ENCODE measurements around the gene OR2T35.
"Not testable (repeated sequence)": the region's sequence is repeated elsewhere in the genome, so short reads cannot be mapped to it uniquely, and the experiment has no call there.

The OR2T35 gene

GRCh38 chr1:248642971-248643651 lies 2.0 kb downstream of the OR2T35 start:
- H3K9me3 ChIP-seq (ENCODE audit: control insufficient read depth, insufficient read depth, low read depth, low read length); H3K27ac ChIP-seq (ENCODE audit: extremely low read depth, low read depth, low read length); H3K36me3 ChIP-seq (ENCODE audit: control insufficient read depth in 2 of 2, insufficient read depth in 1 of 2, low read length in 2 of 2); POLR2A ChIA-PET; H3K4me3 ChIP-seq (ENCODE audit: low read depth, low read length); H3K4me1 ChIP-seq (ENCODE audit: control insufficient read depth, insufficient read depth, low read length); CTCF ChIA-PET: not testable (repeated sequence)

GRCh38 chr1:248641583-248641982 lies 3.5 kb downstream of the OR2T35 start:
- H3K27ac ChIP-seq (ENCODE audit: extremely low read depth, low read depth, low read length); H3K9me3 ChIP-seq (ENCODE audit: control insufficient read depth, insufficient read depth, low read depth, low read length); CTCF ChIA-PET; POLR2A ChIA-PET; H3K4me3 ChIP-seq (ENCODE audit: low read depth, low read length); H3K4me1 ChIP-seq (ENCODE audit: control insufficient read depth, insufficient read depth, low read length); H3K36me3 ChIP-seq (ENCODE audit: control insufficient read depth in 2 of 2, insufficient read depth in 1 of 2, low read length in 2 of 2): not testable (repeated sequence)

- POLR2A ChIA-PET; H3K4me3 ChIP-seq (ENCODE audit: low read depth, low read length); H3K4me1 ChIP-seq (ENCODE audit: control insufficient read depth, insufficient read depth, low read length); H3K27ac ChIP-seq (ENCODE audit: extremely low read depth, low read depth, low read length); H3K9me3 ChIP-seq (ENCODE audit: control insufficient read depth, insufficient read depth, low read depth, low read length); H3K36me3 ChIP-seq (ENCODE audit: control insufficient read depth in 2 of 2, insufficient read depth in 1 of 2, low read length in 2 of 2); CTCF ChIA-PET: not testable (repeated sequence)
Observed at GRCh38 chr1:248640906-248641305, 4.2 kb downstream of the OR2T35 start.

DNA sequence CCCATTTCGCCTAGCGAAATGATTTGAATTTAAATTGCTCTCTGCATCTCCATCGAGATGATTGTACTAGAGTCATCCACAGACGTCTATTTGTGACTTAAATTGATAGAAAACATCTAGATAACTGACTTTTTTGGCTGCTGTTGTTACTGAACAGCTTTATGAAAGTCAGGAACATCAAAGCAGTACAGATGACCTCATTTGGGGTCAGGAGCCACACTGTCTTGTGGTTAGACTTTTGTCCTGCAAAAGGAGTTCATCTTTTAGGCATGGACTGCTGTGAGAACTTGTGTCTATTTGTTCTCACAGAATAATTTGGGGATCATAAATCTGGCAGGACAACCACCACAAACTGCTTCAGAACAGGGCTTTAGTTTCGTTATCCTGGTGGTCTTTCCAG lies 5.4 kb downstream of the OR2T35 start:
- H3K4me1 ChIP-seq (ENCODE audit: control insufficient read depth, insufficient read depth, low read length); H3K36me3 ChIP-seq (ENCODE audit: control insufficient read depth in 2 of 2, insufficient read depth in 1 of 2, low read length in 2 of 2); H3K27ac ChIP-seq (ENCODE audit: extremely low read depth, low read depth, low read length); CTCF ChIA-PET; H3K4me3 ChIP-seq (ENCODE audit: low read depth, low read length); POLR2A ChIA-PET; H3K9me3 ChIP-seq (ENCODE audit: control insufficient read depth, insufficient read depth, low read depth, low read length): not testable (repeated sequence)

DNA sequence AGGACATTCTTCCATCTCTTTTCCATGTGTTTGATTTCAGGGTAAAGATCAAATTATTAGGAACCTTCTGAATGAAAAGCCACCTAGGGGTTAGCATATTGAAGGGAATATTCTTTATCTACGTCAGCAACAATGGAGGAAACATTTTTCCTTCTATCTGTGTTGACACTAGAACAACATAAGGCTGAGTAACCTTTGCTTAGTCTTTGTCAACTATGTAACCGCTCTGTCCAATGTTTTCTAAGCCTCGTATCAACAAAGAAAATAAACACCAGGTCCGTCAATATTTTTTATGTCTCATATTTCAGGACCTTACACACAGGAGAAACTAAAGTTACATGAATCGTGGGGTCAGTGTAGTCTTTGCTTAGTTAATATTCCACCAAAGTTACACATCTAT lies 8.5 kb downstream of the OR2T35 start:
- H3K4me3 ChIP-seq (ENCODE audit: low read depth, low read length); POLR2A ChIA-PET; H3K36me3 ChIP-seq (ENCODE audit: control insufficient read depth in 2 of 2, insufficient read depth in 1 of 2, low read length in 2 of 2); CTCF ChIA-PET; H3K9me3 ChIP-seq (ENCODE audit: control insufficient read depth, insufficient read depth, low read depth, low read length); H3K27ac ChIP-seq (ENCODE audit: extremely low read depth, low read depth, low read length); H3K4me1 ChIP-seq (ENCODE audit: control insufficient read depth, insufficient read depth, low read length): not testable (repeated sequence)

- H3K36me3 ChIP-seq (ENCODE audit: control insufficient read depth in 2 of 2, insufficient read depth in 1 of 2, low read length in 2 of 2); H3K4me3 ChIP-seq (ENCODE audit: low read depth, low read length); H3K27ac ChIP-seq (ENCODE audit: extremely low read depth, low read depth, low read length); H3K4me1 ChIP-seq (ENCODE audit: control insufficient read depth, insufficient read depth, low read length); CTCF ChIA-PET; POLR2A ChIA-PET; H3K9me3 ChIP-seq (ENCODE audit: control insufficient read depth, insufficient read depth, low read depth, low read length): not testable (repeated sequence)
Observed at GRCh38 chr1:248634991-248635390, 10.1 kb downstream of the OR2T35 start, which contains the start of gene OR2T11. Gene OR2T11 (minus strand): TSS chr1:248635091. CDS start chr1:248627128, 7,963 bp downstream.

GRCh38 chr1:248631354-248632008 lies 13.6 kb downstream of the OR2T35 start:
- Histone ChIP-seq H3K4me1 (ENCODE audit: control insufficient read depth, insufficient read depth, low read length) (no peaks in the 10 kb centered on the region), H3K4me3 (ENCODE audit: low read depth, low read length) (no peak overlapping the region), H3K9me3 (ENCODE audit: control insufficient read depth, insufficient read depth, low read depth, low read length) (no peaks in the 10 kb centered on the region), H3K36me3 (ENCODE audit: control insufficient read depth in 2 of 2, insufficient read depth in 1 of 2, low read length in 2 of 2) (no peaks in the 10 kb centered on the region), H3K27ac (ENCODE audit: extremely low read depth, low read depth, low read length) (no peak overlapping the region)
- POLR2A ChIA-PET: no interaction called here
- CTCF ChIA-PET: no interaction called here
- no peak for TF ChIP-seq ZNF776 (tag by site-specific recombination; IDR thresholded peaks at IDR 0.05; ENCODE audit: borderline replicate concordance)
- TF ChIP-seq, protein P1, sequence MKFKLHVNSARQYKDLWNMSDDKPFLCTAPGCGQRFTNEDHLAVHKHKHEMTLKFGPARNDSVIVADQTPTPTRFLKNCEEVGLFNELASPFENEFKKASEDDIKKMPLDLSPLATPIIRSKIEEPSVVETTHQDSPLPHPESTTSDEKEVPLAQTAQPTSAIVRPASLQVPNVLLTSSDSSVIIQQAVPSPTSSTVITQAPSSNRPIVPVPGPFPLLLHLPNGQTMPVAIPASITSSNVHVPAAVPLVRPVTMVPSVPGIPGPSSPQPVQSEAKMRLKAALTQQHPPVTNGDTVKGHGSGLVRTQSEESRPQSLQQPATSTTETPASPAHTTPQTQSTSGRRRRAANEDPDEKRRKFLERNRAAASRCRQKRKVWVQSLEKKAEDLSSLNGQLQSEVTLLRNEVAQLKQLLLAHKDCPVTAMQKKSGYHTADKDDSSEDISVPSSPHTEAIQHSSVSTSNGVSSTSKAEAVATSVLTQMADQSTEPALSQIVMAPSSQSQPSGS (tag by site-specific recombination; IDR thresholded peaks at IDR 0.05; ENCODE audit: low read depth): no peak
- no peak for TF ChIP-seq SP7 (tag by site-specific recombination; IDR thresholded peaks at IDR 0.05)
- no peak for TF ChIP-seq ZNF366 (tag by site-specific recombination; conservative IDR thresholded peaks at IDR 0.05)
- no peak for TF ChIP-seq ZNF37A (tag by site-specific recombination; IDR thresholded peaks at IDR 0.05)
- TF ChIP-seq SP3 (tag by site-specific recombination; IDR thresholded peaks at IDR 0.05): no peak
- no peak for TF ChIP-seq ZNF140 (tag by site-specific recombination; IDR thresholded peaks at IDR 0.05)
- no peak for TF ChIP-seq ZNF658 (tag by site-specific recombination; IDR thresholded peaks at IDR 0.05)
- TF ChIP-seq PRDM1 (tag by site-specific recombination; IDR thresholded peaks at IDR 0.05): no peak
- TF ChIP-seq, protein P2, sequence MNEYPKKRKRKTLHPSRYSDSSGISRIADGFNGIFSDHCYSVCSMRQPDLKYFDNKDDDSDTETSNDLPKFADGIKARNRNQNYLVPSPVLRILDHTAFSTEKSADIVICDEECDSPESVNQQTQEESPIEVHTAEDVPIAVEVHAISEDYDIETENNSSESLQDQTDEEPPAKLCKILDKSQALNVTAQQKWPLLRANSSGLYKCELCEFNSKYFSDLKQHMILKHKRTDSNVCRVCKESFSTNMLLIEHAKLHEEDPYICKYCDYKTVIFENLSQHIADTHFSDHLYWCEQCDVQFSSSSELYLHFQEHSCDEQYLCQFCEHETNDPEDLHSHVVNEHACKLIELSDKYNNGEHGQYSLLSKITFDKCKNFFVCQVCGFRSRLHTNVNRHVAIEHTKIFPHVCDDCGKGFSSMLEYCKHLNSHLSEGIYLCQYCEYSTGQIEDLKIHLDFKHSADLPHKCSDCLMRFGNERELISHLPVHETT (tag by site-specific recombination; IDR thresholded peaks at IDR 0.05): no peak
- no peak for TF ChIP-seq ZSCAN4 (tag by site-specific recombination; IDR thresholded peaks at IDR 0.05)
- TF ChIP-seq SP2 (tag by site-specific recombination; IDR thresholded peaks at IDR 0.05): no peak
- TF ChIP-seq SCRT1 (tag by site-specific recombination; IDR thresholded peaks at IDR 0.05; ENCODE audit: borderline replicate concordance): no peak

All from HEK293 (cell line).